NCI-H2029 treated with DMSO at 0.1 percent for 48 hours (cell line): Measurements from ENCODE around the gene SPDYE17.
"Not testable (repeated sequence)": the region's sequence is repeated elsewhere in the genome, so short reads cannot be mapped to it uniquely, and the experiment has no call there.

Experiments used
- DNase-seq: peaks from one replicate; lab custom pipeline; 2025; lab: John Stamatoyannopoulos, UW

SPDYE17 gene, protein sequence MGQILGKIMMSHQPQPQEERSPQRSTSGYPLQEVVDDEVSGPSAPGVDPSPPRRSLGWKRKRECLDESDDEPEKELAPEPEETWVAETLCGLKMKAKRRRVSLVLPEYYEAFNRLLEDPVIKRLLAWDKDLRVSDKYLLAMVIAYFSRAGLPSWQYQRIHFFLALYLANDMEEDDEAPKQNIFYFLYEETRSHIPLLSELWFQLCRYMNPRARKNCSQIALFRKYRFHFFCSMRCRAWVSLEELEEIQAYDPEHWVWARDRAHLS

DNA sequence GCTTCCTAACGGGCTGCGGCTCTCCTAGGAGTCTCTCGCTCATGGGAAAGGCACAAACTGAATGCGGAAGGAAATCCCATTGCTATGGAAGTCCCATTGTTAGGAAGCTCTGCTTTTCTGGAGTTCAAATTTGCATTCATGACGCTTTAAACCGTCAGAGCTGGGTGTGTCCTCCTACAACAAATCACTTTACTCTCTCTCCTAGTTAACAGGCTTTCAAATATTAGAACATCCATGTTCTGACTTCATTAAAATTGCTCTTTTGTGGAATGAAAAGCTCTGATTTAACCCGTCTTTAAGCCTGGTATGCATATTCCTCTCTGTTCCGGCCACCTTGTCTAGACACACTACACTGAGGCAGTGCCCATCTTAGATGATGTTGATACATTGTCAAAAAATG, at the start of gene SPDYE17:
TSS of gene SPDYE17 (minus strand) at position 101 of the 400 bp plus-strand sequence. CDS start 1,791 bp downstream, outside the sequence.
- not testable (repeated sequence) for DNase-seq

DNA sequence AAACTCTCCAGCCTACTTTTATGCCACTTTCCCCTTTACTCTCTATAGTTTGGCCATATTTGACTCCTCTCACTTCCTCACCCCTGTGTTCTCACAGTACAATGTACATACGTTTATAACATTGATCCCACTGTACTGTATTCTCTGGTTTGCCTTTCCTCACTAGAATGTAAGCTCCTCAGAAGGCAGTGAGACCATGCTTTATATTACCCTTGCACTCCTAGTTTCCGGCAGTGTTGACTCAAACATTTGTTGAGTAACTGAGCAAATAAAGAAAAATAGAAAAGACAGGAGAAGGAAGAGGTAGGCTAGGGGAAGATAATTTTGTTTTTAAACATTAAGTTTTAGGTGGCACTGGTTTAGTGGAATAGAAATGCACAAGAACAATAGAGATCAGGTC, 48.1 kb upstream of the SPDYE17 start:
- DNase-seq: not testable (repeated sequence)

DNA sequence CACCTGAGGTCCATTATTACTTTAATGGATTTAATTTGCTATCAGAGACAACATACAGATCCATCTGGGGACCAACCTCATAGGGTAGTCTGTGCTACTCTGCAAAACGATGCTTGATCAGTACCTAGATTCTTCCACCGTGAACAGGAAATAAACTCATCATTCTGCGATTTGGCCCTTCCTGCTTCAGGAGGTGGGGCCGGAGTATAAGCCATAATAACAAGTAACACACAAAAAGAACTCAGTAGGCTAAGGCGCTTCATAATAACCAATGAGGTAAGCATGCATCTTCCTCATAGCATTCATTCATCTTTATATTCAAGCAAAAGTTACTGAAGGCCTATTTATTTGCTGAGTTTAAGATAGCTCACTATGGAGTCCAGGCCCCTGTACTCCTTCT, 47.5 kb upstream of the SPDYE17 start:
- DNase-seq: not testable (repeated sequence)

DNA sequence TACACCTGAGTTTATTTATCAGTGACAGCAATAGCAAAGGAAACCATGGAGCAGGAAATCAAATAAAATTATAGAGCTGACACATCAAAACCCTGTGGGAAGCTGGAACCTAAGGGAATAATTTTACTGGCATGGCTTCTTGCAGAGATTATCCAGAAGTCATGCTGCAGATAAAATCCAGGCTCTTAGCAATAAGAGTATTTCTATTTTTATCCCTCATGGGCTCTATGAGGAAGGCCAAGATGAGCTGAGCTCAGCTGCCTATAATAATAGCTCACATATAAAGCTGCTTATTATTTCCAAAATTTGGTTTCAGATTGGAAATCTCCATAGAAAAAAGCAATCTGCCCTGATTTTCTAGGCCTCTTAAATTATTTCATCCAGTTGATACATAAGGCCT, 47.0 kb upstream of the SPDYE17 start:
- DNase-seq: not testable (repeated sequence)

DNA sequence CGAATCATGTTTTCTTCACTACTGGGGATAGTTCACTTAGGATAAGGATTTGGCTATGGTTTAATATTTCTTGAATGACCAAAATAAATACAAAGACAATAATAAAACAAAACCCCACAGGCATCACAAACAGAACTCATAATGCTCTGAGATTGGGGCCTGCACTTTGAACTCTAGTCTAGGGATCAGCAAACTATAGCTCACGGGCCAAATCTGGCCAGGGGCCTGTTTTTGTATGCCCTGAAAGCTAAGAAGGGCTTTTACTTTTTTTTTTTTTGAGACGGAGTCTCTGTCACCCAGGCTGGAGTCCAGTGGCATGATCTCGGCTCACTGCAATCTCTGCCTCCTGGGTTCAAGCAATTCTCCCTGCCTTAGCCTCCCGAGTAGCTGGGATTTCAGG, 44.9 kb upstream of the SPDYE17 start:
- not testable (repeated sequence) for DNase-seq

DNA sequence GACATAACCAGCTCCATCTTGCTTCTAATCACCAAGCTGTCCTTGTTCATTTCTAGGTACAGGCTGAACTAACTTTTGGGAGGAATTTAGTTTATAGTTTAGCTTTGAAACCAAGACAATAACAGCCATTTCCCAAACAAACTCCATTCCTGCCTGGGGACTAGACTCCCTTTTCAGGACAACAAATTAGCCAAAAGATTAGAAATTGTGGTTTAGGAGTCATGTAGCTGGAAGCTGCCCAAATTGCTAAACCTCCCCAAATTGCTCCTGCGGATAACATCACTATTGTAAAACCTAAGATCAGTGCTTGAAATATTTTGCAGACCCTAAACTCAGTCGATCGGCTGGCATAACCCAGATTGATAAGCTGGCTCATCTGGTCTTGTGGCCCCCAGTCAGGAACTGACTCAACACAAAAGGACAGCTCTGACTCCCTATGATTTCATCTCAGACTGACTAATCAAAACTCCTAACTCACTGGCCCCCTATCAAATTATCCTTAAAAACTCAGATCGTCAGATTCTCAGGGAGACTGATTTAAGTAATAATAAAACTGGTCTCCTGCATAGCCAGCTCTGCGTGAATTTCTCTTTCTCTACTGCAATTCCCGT, 42.7 kb upstream of the SPDYE17 start:
- not testable (repeated sequence) for DNase-seq

DNA sequence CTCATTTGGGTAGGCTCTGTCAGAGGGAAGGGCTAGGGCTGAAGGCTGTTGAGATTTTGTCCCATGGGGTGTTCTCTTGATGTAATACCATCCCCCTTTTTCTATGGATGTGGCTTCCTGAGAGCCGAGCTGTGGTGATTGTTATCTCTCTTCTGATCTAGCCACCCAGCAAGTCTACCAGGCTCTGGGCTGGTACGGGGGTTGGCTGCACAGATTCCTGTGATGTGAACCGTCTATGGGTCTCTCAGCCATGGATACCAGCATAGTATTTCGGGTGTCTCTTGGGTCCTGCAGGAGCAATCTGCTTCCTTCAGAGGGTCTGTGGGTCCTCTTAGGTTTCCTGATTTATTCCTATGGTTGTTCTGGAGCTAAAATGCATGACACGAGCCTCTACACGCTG, 38.9 kb upstream of the SPDYE17 start:
- DNase-seq: not testable (repeated sequence)

DNA sequence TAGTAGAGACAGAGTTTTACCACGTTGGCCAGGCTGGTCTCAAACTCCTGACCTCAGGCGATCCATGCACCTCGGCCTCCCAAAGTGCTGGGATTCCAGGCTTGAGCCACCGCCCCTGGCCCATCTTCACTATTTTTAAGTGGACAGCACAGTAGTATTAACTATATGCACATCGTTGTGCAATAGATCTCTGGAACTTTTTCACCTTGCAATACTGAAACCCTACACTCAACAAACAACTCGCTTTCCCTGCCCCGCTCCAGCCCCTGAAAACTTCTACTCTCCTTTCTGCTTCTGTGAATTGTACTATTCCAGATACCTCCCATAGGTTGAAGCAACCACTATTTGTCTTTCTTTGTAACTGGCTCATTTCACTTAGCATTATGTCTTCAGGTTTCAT, 33.7 kb upstream of the SPDYE17 start:
- DNase-seq: not testable (repeated sequence)

DNA sequence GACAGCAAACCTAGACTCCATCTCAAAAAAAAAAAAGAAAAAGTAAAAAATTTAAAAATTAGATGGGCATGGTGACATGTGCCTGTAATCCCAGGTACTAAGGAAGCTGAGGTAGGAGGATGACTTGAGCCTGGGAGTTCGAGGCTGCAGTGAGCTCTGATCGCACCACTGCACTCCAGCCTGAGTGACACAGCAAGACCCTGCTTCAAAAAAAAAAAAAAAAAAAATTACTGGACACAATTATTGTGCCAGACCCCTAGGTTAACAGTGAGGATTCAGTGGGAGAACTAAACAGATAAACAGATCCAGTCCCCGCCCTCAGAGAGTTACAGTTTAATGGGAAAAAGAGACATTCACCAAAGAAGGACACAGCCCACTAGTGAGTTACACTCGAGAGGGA, 31.6 kb upstream of the SPDYE17 start:
- not testable (repeated sequence) for DNase-seq

DNA sequence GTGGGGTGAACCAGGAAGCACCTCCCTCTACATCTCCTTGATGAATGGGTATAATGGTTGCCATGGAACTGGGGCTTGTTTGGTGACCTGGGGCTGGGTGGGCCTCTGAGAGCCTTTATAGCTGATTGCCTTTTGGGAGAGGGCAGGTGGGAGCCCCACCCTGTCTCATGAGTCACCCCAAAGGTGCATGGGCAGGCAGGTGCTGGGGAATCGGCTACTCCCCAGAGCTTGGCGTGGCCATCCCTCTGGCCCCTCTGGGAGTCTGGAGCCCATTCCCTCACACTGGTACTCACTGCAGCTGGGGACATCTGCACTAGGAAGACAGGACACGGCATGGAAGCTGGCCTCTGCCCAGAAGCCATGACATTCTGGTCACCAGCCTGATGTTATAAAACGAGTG, 30.4 kb upstream of the SPDYE17 start, which contains the start of gene SPDYE18:
TSS of gene SPDYE18 (minus strand) at position 2 of the 400 bp plus-strand sequence. CDS start 2,046 bp downstream, outside the sequence.
- DNase-seq: not testable (repeated sequence)

DNA sequence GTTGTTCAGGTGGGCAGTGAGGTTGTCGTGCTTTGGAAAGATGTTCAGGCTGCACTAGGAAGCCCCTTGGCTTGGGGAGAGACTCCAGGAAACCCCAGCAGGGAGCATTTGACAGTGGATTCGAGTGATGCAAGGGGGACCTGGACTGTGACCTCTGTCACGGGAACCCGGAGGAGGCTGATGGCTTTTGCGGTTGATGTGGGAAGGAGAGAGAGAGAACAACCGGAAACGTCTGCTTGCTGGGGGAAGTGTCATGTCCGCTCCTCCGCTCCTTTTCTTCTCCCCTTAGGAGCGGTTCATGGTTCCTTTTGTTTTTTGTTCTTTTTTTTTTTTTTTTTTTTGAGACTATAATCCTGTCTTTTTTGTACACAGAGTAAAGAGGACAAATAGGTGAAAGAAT, 5.8 kb downstream of the SPDYE17 start:
- DNase-seq: not testable (repeated sequence)

DNA sequence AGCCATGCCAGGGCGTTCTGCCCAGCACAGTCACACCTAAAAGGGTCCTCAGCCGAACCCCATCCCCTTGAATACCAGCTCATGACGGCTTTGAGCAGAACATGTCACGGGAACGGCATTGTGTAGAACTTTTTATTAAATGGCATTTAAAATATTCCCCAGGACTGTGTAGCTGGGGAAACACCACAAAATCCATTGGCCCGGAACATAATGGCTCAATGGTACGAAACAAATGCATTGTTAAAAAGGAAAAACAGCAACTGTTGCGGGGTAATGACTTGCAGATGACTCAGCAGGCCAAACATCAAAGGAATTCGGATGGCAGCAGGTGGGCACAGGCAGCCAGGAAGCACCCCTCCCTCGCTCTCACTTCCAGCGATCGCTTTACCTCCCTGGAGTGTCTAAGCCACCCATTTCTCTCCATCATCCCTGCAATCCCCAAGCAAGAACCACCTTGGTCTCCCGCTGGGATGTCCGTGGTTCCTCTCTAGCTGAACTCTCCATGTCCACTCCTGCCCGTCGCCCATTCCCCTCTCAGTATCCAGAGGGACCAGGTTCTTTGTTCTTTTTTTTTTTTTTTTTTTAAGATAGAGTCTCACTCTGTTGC, 22.0 kb downstream of the SPDYE17 start:
- not testable (repeated sequence) for DNase-seq

DNA sequence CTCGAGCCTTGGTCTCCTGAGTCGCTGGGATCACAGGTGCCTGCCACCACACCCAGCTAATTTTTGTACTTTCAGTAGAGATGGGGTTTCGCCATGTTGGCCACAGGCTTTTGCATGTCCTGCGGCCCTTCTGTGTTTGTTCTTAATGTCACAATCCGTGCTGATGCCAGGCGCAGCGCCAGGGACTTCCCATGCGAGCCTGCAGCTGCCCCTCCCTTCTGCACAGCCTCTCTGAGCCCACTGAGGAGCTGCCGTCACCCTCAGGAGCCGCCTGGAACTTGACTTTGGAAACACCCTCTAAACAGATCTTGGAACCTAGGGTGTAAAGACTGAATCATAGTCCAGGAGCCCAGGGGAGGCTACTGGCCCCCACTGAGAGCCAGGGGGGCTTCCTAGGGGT, 24.2 kb downstream of the SPDYE17 start:
- DNase-seq: not testable (repeated sequence)

DNA sequence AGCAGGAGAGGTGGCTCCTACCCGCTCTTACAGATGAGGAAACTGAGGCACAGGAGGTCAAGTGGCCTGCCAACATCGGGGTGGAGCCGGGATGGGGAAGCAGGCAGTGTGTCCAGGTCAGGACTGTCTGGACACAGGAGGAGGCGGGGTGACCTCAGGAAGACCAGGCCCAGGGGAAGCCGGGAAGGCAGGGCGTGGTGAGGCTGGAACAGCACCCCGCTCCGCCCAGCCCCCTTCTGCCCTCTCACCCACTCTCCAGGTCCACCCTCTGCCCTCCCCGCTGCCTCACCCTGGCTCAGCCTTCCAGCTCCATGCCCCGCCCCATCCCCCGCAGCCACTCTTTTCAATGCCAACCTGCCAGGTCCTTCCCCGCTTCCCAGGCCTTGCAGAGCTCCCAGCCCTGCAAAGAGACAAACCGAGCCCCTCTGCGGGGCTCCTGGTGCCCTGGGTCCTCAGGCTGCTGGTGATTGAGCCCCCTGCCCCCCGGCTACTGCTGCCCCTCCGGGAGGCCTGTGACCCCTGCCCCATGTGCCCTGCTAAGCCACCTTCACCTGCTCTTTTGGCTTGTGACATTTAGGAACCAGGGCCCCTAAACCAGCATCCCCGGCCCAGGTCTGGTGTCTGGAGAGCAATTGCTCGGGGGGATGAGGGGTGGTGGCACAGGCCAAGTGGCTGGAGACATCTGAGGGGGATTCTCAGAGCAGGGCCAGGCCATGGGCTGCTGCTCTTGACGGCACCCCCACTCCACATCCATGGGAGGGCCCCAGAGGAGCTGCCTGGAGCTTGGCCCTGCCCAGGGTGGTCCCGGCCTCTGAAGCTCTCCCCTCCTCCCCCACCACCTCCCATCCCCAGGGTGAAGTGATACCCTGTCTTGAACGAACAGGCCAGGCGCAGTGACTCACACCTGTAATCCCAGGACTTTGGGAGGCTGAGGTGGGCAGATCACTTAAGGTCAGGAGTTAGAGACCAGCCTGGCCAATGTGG, 25.7 kb downstream of the SPDYE17 start:
- not testable (repeated sequence) for DNase-seq

DNA sequence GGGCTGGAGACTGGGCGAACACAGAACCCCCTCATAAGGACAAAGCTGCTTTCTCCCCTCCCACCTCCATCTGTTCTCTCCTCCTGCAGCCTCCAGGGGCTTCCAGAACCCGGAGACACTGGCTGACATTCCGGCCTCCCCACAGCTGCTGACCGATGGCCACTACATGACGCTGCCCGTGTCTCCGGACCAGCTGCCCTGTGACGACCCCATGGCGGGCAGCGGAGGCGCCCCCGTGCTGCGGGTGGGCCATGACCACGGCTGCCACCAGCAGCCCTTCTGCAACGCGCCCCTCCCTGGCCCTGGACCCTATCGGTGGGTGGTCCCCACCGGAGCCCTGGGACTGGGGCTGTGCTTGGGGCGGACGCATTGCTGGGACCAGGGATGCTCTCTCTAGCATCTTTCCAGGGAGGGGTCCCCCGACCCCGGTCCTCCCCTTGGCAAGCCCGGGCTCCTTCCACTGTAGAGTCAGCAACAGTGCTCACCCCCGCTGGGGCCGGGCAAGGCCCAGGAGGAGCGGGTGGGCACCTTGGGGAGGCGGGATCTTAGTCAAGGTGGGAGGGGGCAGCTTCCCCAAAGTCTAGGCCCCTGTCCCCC, 26.6 kb downstream of the SPDYE17 start:
- DNase-seq: not testable (repeated sequence)

DNA sequence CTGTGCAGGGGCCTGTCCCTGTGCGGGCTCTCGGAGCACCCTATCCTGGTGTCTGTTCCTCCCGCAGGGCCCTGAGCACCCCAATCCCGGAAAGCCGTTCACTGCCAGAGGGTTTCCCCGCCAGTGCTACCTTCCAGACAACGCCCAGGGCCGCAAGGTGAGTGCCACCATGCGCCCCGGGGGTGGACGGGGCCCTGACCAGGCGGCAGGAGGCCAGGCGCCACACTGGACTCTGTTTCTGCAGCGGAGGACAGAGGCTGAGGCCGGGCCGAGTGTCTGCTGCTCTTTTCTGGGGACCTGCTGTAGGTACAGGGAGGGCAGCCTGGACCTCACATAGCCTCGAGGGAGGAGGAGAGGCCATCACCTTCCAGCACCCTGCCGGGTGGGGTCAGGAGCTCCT, 28.0 kb downstream of the SPDYE17 start:
- DNase-seq: not testable (repeated sequence)

DNA sequence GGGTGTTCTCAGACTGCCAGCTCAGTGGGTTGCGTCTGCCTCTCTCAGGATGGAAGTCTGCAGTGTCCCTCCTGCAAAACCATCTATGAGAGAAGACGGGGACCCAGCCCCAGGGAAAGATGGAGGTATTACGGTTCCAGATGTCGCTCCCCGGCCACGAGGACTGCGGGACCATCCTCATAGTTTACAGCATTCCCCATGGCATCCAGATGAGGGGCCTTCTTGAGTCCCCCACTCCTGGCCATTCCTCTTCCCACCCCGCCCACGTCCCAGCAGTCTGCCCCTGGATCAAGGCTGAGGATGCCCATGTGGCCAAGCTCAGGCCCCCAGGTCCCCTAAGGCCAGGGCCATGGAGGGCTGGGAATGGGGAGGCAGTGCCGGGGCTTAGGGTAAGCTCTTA, 28.9 kb downstream of the SPDYE17 start:
- not testable (repeated sequence) for DNase-seq

DNA sequence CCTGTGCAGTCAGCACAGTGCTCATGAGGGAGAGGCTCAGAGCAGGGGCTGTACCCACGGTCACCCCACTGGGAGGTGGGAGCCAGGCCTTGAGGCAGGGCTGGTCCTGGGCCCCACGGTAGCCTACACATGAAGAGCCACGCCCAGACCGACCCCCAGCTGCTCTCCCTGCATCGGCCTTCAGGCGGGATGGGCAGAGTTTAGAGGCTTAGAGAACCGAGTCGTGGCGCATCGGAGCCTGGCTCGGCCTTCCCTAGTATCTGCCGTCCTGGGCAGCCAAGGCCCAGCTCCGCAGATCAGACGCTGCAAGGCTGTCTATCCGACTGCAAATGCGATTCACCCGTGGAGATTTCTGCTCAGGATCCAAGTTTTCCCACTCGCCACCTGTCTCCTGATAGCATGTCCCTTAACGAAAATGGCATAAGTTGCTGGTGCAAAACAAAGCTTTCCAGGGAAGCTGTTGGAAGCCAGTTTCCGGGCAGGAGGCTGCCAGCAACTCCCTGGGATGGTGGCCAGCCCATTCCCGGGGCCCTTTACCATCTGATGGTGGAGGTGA, 29.4 kb downstream of the SPDYE17 start:
- DNase-seq: not testable (repeated sequence)

DNA sequence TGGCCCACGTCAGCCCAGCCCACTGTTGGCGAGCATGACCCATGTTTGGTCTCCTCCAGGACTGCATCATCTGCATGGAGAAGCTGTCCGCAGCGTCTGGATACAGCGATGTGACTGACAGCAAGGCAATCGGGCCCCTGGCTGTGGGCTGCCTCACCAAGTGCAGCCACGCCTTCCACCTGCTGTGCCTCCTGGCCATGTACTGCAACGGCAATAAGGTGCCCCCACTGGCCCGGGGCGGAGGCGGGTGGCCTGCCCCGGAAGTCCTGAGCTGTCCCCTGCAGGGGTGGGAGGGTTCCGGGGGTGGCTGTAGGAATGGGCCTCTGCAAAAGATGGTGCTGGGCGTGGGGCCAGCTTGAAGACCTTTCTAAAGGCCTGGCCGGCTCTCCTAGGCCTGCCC, 30.1 kb downstream of the SPDYE17 start:
- not testable (repeated sequence) for DNase-seq

DNA sequence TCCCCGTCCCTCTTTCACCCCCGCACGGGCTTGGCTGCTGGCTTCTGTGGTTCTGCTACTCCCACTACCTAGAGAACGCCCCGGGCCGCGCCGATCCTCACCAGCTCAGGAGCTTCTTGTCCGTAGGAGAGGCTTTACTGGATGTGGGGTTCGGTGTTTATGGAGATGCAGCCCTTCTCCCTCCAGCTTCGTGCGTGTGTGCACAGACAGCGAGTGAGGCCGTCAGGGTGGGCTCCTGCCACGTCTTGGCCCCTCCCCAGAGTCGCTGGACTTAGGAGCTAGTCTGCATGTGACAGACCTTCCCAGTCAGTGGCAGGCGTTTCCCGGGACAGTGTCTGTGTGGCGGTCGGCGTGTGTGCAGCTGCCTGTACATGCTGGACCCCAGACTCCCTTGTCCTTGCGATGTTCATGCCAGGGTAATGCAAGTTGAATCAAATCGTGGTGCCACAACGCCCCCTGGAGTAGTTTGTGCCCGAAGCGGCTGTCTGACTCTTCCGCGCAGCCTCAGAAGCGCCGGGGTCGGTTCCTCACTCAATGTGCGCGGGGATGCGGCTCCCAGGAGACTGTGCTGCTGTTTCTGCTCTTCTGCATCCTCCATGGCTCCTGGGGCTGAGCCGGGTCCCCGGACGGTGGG, 32.6 kb downstream of the SPDYE17 start:
- DNase-seq: not testable (repeated sequence)
